MCF 10A (cell line): ENCODE measurements around the gene ITIH4. TPM values are rescaled to one million over a fixed set of nuclear protein-coding genes. Genes with fewer than 3 reads are reported as not detected.
A peak's percentile ranks its signal among the peaks of the same experiment; 100 is the strongest.

Source experiments
- BruUV-seq: library from RNA; stranded (reverse); fragments of 400-500 nt; replicated peaks from 2 replicates; lab custom pipeline; 2021; lab: Mats Ljungman, UMichigan
- CTCF ChIA-PET: fragments of 300-600 bp; sonication (Branson Sonifier 250); formaldehyde crosslinking; extraction: SDS; loops from one replicate; lab custom pipeline; 2021; ENCODE audit warnings: antibody characterized with exemption, inconsistent platforms; lab: Yijun Ruan, JAX
- POLR2A ChIA-PET: fragments of 300-600, 350-650 bp; sonication (Branson Sonifier 250); formaldehyde crosslinking; extraction: SDS; loops from one replicate; lab custom pipeline; 2020; ENCODE audit warnings: antibody characterized with exemption, inconsistent platforms; lab: Yijun Ruan, JAX
- DNase-seq: peaks from one replicate; pipeline ENCODE4 v3.0.0-alpha.2; 2018; ENCODE audit not compliant: unreplicated experiment
- H3K27ac Mint-ChIP-seq: one replicate; pipeline ENCODE4 v1.8.0; 2022; ENCODE audit warnings: mild to moderate bottlenecking, low read depth, mixed read lengths; ENCODE audit not compliant: unreplicated experiment
- H3K27me3 Mint-ChIP-seq: one replicate; pipeline ENCODE4 v1.8.0; 2022; ENCODE audit warnings: mixed read lengths; ENCODE audit not compliant: insufficient read depth, unreplicated experiment
- H3K36me3 Mint-ChIP-seq: one replicate; pipeline ENCODE4 v1.8.0; 2022; ENCODE audit warnings: mild to moderate bottlenecking, moderate library complexity, mixed read lengths; ENCODE audit not compliant: insufficient read depth, unreplicated experiment
- H3K4me1 Mint-ChIP-seq: one replicate; pipeline ENCODE4 v1.8.0; 2022; ENCODE audit warnings: mixed read lengths; ENCODE audit not compliant: insufficient read depth, unreplicated experiment
- H3K4me3 Mint-ChIP-seq: one replicate; pipeline ENCODE4 v1.8.0; 2022; ENCODE audit warnings: mild to moderate bottlenecking, moderate library complexity, mixed read lengths; ENCODE audit not compliant: unreplicated experiment
- H3K9me3 Mint-ChIP-seq: one replicate; pipeline ENCODE4 v1.8.0; 2022; ENCODE audit warnings: mixed read lengths; ENCODE audit not compliant: unreplicated experiment
- intact Hi-C: fragments of 100-400 bp; cut with micrococcal nuclease; formaldehyde crosslinking; loops from 2 replicates; pipeline ENCODE4 v1.14.1; 2022
- total RNA-seq: library from RNA; stranded (reverse); gene quantifications from 2 replicates; pipeline ENCODE4 v1.2.3, GENCODE V29; 2022
- TF ChIP-seq, protein P1 (sequence below): fragments of 200-600 bp; IDR thresholded peaks from one replicate; pipeline ENCODE4 v1.8.0; 2022; ENCODE audit warnings: antibody characterized with exemption, mild to moderate bottlenecking; ENCODE audit not compliant: unreplicated experiment

The ITIH4 gene
- total RNA-seq, 1 experiment from 2014 or later: 0.58 TPM

DNA sequence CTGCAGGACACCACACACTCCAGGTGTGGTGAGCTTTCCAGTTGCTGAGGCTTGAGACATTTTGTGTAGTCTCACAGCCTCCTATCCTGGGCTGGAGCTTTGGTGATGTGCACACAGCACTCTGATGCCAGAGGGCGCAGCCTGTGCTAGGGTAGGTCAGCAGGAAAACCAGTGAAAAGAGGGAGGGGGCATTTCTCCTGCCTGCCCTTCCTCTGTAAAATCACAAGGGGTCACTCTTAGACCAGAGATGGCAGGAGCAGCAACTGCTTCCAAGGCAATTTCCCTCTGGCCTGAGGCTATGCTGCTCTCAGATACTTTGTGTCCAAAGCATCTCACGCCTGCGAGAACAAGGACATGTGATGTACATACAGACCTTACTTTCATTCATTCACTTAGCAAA, 20.9 kb upstream of the ITIH4 start:
- DNase-seq: peak; percentile 61
- Mint-ChIP-seq H3K27me3 (no peaks in the 10 kb centered on the region), H3K36me3 (peaks cover 7% of the 10 kb centered on the region), H3K4me3 (no peak overlapping the region), H3K4me1 (no peaks in the 10 kb centered on the region), H3K27ac (no peak overlapping the region), H3K9me3 (no peaks in the 10 kb centered on the region)
- intact Hi-C loops: loop anchor here (1.0 kb wide), 2 partner anchors 136 to 221 kb away; no protein-coding TSS in a partner anchor
- BruUV-seq: no TSS peak
- TF ChIP-seq, protein P1, sequence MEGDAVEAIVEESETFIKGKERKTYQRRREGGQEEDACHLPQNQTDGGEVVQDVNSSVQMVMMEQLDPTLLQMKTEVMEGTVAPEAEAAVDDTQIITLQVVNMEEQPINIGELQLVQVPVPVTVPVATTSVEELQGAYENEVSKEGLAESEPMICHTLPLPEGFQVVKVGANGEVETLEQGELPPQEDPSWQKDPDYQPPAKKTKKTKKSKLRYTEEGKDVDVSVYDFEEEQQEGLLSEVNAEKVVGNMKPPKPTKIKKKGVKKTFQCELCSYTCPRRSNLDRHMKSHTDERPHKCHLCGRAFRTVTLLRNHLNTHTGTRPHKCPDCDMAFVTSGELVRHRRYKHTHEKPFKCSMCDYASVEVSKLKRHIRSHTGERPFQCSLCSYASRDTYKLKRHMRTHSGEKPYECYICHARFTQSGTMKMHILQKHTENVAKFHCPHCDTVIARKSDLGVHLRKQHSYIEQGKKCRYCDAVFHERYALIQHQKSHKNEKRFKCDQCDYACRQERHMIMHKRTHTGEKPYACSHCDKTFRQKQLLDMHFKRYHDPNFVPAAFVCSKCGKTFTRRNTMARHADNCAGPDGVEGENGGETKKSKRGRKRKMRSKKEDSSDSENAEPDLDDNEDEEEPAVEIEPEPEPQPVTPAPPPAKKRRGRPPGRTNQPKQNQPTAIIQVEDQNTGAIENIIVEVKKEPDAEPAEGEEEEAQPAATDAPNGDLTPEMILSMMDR: peak; percentile 66
- ChIA-PET CTCF (interaction anchor here (0.5 to 1.7 kb wide), 16 partner anchors 9 to 1511 kb away, joined by 3 to 7 read pairs (median 3); no protein-coding TSS in a partner anchor), POLR2A (no interaction called here)

DNA sequence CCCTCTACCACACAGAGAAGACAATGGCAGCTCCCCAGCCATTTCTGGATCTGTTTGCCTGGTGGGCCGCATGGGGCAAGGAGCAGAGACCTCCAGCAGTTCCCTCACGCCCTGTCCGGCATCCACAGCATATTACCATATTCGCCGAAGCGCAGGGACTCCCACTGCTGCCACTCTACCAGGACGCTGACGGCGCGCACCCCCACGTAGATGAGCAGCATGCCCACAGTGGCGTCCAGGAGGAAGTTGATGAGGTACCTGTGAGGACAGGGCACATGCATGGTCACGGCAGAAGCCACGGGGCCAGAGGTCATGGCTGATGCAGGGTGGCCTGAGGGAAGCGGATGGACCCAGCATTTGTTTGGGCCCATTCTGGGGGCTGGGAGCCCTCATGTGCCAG, 19.2 kb upstream of the ITIH4 start:
- H3K4me3 Mint-ChIP-seq: no peak overlapping the region
- TF ChIP-seq, protein P1: no peak
- ChIA-PET POLR2A (no interaction called here), CTCF (interaction anchor here (0.6 to 1.7 kb wide), 6 partner anchors 9 to 791 kb away, joined by 3 to 5 read pairs (median 4); no protein-coding TSS in a partner anchor)
- no peaks in the 10 kb centered on the region for H3K4me1 Mint-ChIP-seq
- no peaks in the 10 kb centered on the region for H3K9me3 Mint-ChIP-seq
- H3K36me3 Mint-ChIP-seq: peaks cover 7% of the 10 kb centered on the region
- no peak overlapping the region for H3K27ac Mint-ChIP-seq
- DNase-seq: no peak
- intact Hi-C loops: no loop called here
- H3K27me3 Mint-ChIP-seq: no peaks in the 10 kb centered on the region
- no TSS peak for BruUV-seq

DNA sequence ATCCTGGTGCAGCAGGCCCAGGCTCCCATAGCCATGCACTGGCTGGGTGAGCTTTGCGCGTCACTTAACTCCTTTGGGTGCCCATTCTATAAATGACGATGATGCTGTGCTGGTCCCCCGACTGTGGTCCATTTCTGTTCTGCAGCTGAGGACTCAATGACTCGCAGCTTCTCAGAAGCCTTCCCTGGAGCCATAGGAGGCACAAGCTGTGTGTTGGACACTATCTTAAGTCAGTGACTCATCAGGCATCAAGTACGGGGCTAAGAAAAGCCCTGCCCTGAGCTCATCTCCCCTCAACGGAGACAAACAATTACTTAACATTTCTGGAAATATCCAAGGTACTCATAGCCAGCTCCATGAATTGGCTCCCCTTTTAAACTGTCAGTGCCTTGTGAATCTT, 18.1 kb upstream of the ITIH4 start:
- intact Hi-C loops: no loop called here
- Mint-ChIP-seq H3K36me3 (peaks cover 7% of the 10 kb centered on the region), H3K27ac (no peak overlapping the region), H3K27me3 (no peaks in the 10 kb centered on the region), H3K4me3 (no peak overlapping the region), H3K9me3 (no peaks in the 10 kb centered on the region), H3K4me1 (no peaks in the 10 kb centered on the region)
- CTCF ChIA-PET: interaction anchor here (0.6 to 1.0 kb wide), 2 partner anchors 100 to 348 kb away, joined by 3 read pairs; no protein-coding TSS in a partner anchor
- peak; percentile 46 for DNase-seq
- TF ChIP-seq, protein P1: no peak
- no TSS peak for BruUV-seq
- POLR2A ChIA-PET: interaction anchor here (0.6 kb wide), 2 partner anchors 19 to 1882 kb away, joined by 3 read pairs; no protein-coding TSS in a partner anchor

DNA sequence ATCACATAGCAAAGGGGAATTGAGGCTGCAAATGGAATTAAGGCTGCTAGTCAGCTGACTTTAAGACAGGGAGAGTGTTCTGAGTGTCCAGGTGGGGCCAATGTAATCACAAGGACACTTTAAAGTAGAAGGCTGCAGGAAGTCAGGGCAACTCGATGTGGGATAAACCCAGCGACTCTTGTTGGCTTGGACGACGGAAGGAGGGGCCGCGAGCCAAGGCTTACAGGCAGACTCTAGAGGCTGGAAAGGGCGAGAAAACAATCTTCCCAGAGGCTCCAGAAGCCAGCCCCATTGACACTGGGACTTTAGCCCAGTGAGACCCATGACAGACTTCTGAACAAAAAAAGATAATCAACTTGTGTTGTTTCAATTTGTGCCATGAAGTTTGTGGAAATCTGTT, 17.3 kb upstream of the ITIH4 start:
- ChIA-PET POLR2A (no interaction called here), CTCF (interaction anchor here (0.7 to 0.8 kb wide), 3 partner anchors 31 to 139 kb away, joined by 3 to 5 read pairs (median 3); no protein-coding TSS in a partner anchor)
- Mint-ChIP-seq H3K4me3 (no peak overlapping the region), H3K27me3 (no peaks in the 10 kb centered on the region), H3K9me3 (no peaks in the 10 kb centered on the region), H3K36me3 (peaks cover 7% of the 10 kb centered on the region), H3K27ac (no peak overlapping the region), H3K4me1 (no peaks in the 10 kb centered on the region)
- no TSS peak for BruUV-seq
- intact Hi-C loops: no loop called here
- TF ChIP-seq, protein P1: no peak
- DNase-seq: no peak
